ENCODE results near the gene CDKN2AIPNL. TPM values are rescaled to one million over a fixed set of nuclear protein-coding genes. Genes with fewer than 3 reads are reported as not detected.

The CDKN2AIPNL gene
- total RNA-seq, 1 experiment from 2014 or later: 43.6 TPM

Other genes with a start within 250 kb of the CDKN2AIPNL start
- gene SKP1, start 234.9 kb downstream of the CDKN2AIPNL start, total RNA-seq (2021; ENCODE audit: unreplicated experiment): 301 TPM
- 184 TPM for gene PPP2CA, start 185.8 kb downstream of the CDKN2AIPNL start, total RNA-seq (2021; ENCODE audit: unreplicated experiment)
- gene CDKL3, start 44.7 kb downstream of the CDKN2AIPNL start, total RNA-seq (2021; ENCODE audit: unreplicated experiment): 2.5 TPM
- gene UBE2B, start 40.3 kb downstream of the CDKN2AIPNL start, total RNA-seq (2021; ENCODE audit: unreplicated experiment): 97.8 TPM
- 80.0 TPM for gene JADE2, start 113.8 kb upstream of the CDKN2AIPNL start, total RNA-seq (2021; ENCODE audit: unreplicated experiment)
- gene SAR1B, start 220.9 kb upstream of the CDKN2AIPNL start, total RNA-seq (2021; ENCODE audit: unreplicated experiment): 68.8 TPM
- 22.7 TPM for gene SEC24A, start 236.9 kb upstream of the CDKN2AIPNL start, total RNA-seq (2021; ENCODE audit: unreplicated experiment)

Data from Panc1 (cell line).